SW 1271 (cell line): Measurements from ENCODE around the gene CRB2.

Experiments used
- DNase-seq, 2 experiments: peaks; one replicate each; lab custom pipeline; 2025; lab: John Stamatoyannopoulos, UW

Gene CRB2

GRCh38 chr9:123355761-123356431 is at the start of gene CRB2:
Gene CRB2, plus strand, starts transcription at chr9:123356197. Its CDS starts 64 bp downstream, at chr9:123356261.
- DNase-seq = no peak

- DNase-seq = no peak
Observed at GRCh38 chr9:123309611-123310010, 46.4 kb upstream of the CRB2 start.

GRCh38 chr9:123310551-123311249 is 45.3 kb upstream of the CRB2 start:
- no peak for DNase-seq

GRCh38 chr9:123311250-123311752 is 44.7 kb upstream of the CRB2 start:
- no peak for DNase-seq

DNA sequence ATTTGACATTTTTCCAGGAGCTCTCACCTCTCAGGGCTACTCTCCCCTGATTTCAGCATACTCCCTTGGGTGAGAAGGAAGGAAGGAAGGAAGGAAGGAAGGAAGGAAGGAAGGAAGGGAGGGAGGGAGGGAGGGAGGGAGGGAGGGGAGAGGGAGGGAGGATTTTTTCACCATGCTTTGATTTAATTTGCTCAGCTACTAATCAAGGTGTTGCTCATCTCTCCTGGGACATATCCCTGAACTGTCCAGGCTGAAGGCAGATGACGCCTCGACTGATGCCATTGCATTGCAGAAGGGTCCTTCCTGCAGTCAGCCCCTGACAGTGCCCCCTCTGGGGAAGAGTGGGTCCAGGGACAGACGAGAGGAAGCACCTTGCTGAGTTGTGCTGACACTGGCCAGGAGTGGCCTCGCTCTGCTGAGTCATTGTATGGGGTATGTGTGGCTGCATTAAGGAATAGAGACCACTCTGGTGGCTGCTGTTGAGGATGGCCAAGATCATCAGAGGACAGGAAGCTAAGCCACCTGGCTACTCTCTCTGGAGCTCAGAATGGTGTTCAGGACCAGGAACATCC is 43.6 kb upstream of the CRB2 start:
- DNase-seq = no peak

GRCh38 chr9:123314617-123315016 is 41.4 kb upstream of the CRB2 start:
- DNase-seq = no peak

DNA sequence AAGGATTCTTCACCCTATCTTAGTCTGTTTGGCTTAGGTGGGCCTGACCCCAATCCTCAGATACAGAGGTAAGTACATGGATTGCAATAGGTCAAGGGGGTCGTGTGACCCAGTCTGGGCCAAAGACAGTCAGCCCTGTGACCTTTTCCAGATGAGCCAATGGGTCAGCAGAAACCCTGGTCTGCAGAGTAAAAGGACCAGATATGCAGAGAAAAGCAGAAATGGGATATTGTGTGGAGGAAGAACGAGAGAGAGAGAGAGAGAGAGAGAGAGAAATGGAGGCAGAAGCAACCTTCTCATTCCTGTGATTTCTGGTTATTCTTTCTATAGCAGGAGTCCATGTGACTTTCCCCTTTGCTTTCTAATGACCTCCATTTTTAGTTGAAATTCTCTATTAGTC is 40.4 kb upstream of the CRB2 start:
- no peak for DNase-seq

DNA sequence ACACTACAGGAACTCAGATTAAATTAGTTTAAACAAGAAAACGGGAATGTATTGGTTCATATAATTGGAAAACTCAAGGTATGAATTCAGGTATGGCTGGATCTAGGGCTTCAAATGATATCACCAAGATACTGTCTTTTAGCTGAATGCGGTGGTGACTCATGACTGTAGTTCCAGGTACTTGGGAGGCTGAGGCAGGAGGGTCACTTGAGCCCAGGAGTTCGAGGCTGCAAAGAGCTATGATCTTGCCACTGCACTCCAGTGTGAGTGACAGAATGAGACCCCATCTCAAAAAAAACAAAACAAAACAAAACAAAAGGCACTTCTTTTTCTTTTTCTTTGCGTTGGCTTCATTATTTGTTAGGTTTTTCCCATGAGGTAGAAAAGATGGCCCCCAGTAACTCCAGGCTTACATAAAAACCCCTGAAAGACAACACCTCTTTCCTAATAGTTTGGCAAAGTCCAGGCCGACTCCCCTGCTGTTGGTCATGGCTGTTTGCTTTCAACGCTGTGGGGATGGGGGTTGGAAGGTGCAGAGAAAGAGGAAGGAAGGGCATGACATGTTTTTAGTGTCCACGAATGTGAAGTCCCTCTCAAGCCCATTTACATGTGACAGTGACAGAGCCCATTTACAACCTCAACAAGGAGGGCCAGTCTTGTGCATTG is 39.8 kb upstream of the CRB2 start:
- no peak for DNase-seq

DNA sequence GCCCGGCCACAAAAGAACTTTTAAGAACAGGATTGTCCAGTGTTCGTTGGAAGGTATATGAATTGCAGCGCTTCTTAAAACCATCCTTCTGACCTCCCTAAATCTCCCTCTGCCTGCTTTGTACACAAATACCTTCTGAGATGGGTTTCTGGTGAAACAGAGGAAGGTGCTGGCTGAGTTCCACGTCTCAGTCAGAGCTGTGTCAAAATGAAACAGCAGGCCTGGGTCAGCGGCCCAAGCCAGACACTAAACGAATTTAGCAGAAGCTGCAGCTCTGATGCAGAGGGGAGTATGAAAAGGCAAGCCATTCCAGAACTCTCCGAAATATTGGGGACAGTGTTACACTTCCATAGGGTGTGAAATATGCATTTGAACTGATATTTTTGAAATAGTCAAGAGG is 37.8 kb upstream of the CRB2 start:
- no peak for DNase-seq

GRCh38 chr9:123318961-123319421 is 37.0 kb upstream of the CRB2 start:
- no peak for DNase-seq

GRCh38 chr9:123319541-123320339 is 36.3 kb upstream of the CRB2 start:
- no peak for DNase-seq

DNA sequence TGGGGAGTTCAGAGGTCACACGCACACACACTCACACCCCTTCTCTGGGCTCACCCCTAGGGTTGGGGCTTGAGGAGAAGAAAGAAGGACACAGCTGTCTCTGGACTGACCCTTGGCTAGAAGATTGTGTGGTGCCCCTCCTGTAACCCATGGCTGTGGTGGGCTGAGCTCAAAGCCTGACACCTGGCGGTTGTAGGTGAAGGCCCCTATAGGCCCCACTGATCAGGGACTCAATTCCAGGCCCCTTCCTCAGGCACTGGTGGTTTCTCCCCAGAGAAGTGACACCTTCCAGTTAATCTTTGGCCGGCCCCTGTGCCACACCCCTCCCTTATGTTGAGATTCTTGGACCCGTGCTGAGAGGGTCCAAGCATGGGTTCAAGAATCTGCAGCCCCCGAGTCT is 35.2 kb upstream of the CRB2 start:
- DNase-seq = no peak

GRCh38 chr9:123321616-123322272 is 34.3 kb upstream of the CRB2 start:
- no peak for DNase-seq

GRCh38 chr9:123322273-123323195 is 33.5 kb upstream of the CRB2 start:
- no peak for DNase-seq

GRCh38 chr9:123323196-123324013 is 32.6 kb upstream of the CRB2 start:
- no peak for DNase-seq

DNA sequence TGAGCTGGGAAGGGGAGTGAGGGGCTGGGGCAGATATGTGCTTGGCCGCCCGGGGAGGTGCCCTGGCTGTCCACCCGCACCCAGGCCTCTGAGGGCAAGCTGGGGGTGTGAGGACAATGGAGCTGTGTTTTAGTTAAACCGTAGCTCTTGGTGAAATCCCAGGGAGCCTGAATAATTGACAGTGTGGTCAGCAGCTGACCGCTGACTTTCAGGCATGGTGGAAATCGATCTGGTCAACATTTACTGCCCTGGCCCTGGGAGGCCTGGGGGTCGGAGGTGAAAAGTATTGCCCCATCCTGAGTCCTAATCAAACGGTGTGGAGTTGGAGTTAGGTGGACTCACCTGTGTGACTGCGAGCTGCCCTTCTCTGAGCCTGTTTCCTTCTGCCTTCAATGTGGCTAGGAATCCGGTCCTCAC is 31.2 kb upstream of the CRB2 start:
- DNase-seq = no peak

GRCh38 chr9:123326187-123326586 is 29.8 kb upstream of the CRB2 start:
- DNase-seq = no peak

DNA sequence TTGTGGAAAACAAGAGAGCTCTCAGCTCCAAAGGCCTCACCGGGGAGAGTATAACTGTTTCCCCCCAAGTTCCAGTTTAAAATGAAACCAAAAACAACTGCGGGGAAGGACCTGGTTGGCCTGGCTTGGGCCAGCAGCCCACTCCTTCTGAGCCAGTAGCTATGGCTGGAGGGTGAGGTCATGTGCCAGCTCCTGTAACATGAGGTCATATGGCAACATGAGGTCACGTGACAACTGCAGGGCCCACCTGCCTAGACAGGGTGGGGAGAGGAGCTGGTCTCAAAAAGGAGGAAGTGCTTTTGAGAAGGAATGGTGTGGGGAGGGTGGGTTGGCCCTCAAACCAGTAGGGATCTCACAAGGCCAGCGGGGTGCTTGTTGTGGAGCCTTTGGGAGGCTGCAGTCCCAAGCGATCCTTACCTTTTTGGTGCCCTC is 29.3 kb upstream of the CRB2 start:
- no peak for DNase-seq

GRCh38 chr9:123327697-123328100 is 28.3 kb upstream of the CRB2 start:
- DNase-seq = no peak
